ENCODE results near the gene SAA1. TPM values are rescaled to one million over a fixed set of nuclear protein-coding genes. Genes with fewer than 3 reads are reported as not detected.
A peak's percentile ranks its signal among the peaks of the same experiment; 100 is the strongest.

The SAA1 gene
- total and polyA plus RNA-seq, 7 experiments from 2014 or later = not detected

GRCh38 chr11:18313965-18314763 is 48.1 kb downstream of the SAA1 start:
- ChIA-PET CTCF (interaction anchor here (0.7 kb wide), 1 partner anchor 806 kb away, joined by 3 read pairs; no protein-coding TSS in a partner anchor), POLR2A (interaction anchor here (2.2 kb wide), 1 partner anchor 80 kb away, joined by 7 read pairs; the partner anchor contains the start of gene LDHA)
- intact Hi-C loops (cut with micrococcal nuclease) = no loop called here
- Mint-ChIP-seq H3K27ac (no peak overlapping the region), H3K27me3 (no peaks in the 10 kb centered on the region), H3K36me3 (peaks cover 4 to 43% (median 18%) of the 10 kb centered on the region in 5 donors), H3K4me3 (no peak overlapping the region), H3K9me3 (no peaks in the 10 kb centered on the region), H3K4me1 (peaks cover 11 to 27% (median 18%) of the 10 kb centered on the region in 7 donors)
- H3K9me3 ChIP-seq (ENCODE audit: control insufficient read depth in 2 of 3, low read length in 3 of 3) = no peaks in the 10 kb centered on the region
- no peak overlapping the region for H3K27ac ChIP-seq (ENCODE audit: low read depth, low read length)
- no peaks in the 10 kb centered on the region for H3K27me3 ChIP-seq (ENCODE audit: control insufficient read depth in 2 of 2, insufficient read depth in 2 of 2, low read length in 2 of 2)
- DNase-seq (no peak), ATAC-seq (no peak)
- H3K36me3 ChIP-seq (ENCODE audit: control insufficient read depth in 2 of 3, insufficient read depth in 3 of 3, low read length in 3 of 3) = peaks cover 4 to 24% (median 6%) of the 10 kb centered on the region in 3 experiments
- no peaks in the 10 kb centered on the region for H3K4me1 ChIP-seq (ENCODE audit: control insufficient read depth in 2 of 2, insufficient read depth in 2 of 2, low read length in 2 of 2)
- H3K4me3 ChIP-seq (ENCODE audit: low read length) = no peak overlapping the region

- Mint-ChIP-seq H3K27me3 (no peaks in the 10 kb centered on the region), H3K36me3 (peaks cover 4 to 43% (median 18%) of the 10 kb centered on the region in 5 donors), H3K9me3 (no peaks in the 10 kb centered on the region), H3K27ac (peak overlapping the region in 1 of 9 donors; percentile 12), H3K4me1 (peaks cover 19 to 35% (median 26%) of the 10 kb centered on the region in 7 donors), H3K4me3 (no peak overlapping the region)
- no peak overlapping the region for H3K4me3 ChIP-seq (ENCODE audit: low read length)
- peaks cover 0 to under 1% of the 10 kb centered on the region in 2 donors for H3K4me1 ChIP-seq (ENCODE audit: control insufficient read depth in 2 of 2, insufficient read depth in 2 of 2, low read length in 2 of 2)
- H3K27me3 ChIP-seq (ENCODE audit: control insufficient read depth in 2 of 2, insufficient read depth in 2 of 2, low read length in 2 of 2) = no peaks in the 10 kb centered on the region
- POLR2A ChIA-PET = interaction anchor here (2.2 kb wide), 1 partner anchor 80 kb away, joined by 7 read pairs; the partner anchor contains the start of gene LDHA
- CTCF ChIA-PET = interaction anchor here (0.5 kb wide), 1 partner anchor 62 kb away, joined by 4 read pairs; no protein-coding TSS in a partner anchor
- H3K27ac ChIP-seq (ENCODE audit: low read depth, low read length) = no peak overlapping the region
- intact Hi-C loops (cut with micrococcal nuclease) = no loop called here
- no peak for ATAC-seq
- DNase-seq = no peak
- no peaks in the 10 kb centered on the region for H3K9me3 ChIP-seq (ENCODE audit: control insufficient read depth in 2 of 3, low read length in 3 of 3)
- peaks cover 4 to 16% (median 5%) of the 10 kb centered on the region in 3 experiments for H3K36me3 ChIP-seq (ENCODE audit: control insufficient read depth in 2 of 3, insufficient read depth in 3 of 3, low read length in 3 of 3)
Observed at GRCh38 chr11:18314784-18315523, 48.9 kb downstream of the SAA1 start.

GRCh38 chr11:18315893-18316292 is 49.8 kb downstream of the SAA1 start:
- intact Hi-C loops (cut with micrococcal nuclease) = no loop called here
- Histone ChIP-seq H3K4me1 (ENCODE audit: control insufficient read depth in 2 of 2, insufficient read depth in 2 of 2, low read length in 2 of 2) (peaks cover 3 to 5% of the 10 kb centered on the region in 2 donors), H3K27me3 (ENCODE audit: control insufficient read depth in 2 of 2, insufficient read depth in 2 of 2, low read length in 2 of 2) (no peaks in the 10 kb centered on the region), H3K36me3 (ENCODE audit: control insufficient read depth in 2 of 3, insufficient read depth in 3 of 3, low read length in 3 of 3) (peaks cover 0 to 7% (median 0%) of the 10 kb centered on the region in 3 experiments), H3K27ac (ENCODE audit: low read depth, low read length) (no peak overlapping the region), H3K4me3 (ENCODE audit: low read length) (no peak overlapping the region), H3K9me3 (ENCODE audit: control insufficient read depth in 2 of 3, low read length in 3 of 3) (no peaks in the 10 kb centered on the region)
- no peaks in the 10 kb centered on the region for H3K27me3 Mint-ChIP-seq
- no peaks in the 10 kb centered on the region for H3K9me3 Mint-ChIP-seq
- H3K36me3 Mint-ChIP-seq = peaks cover under 1 to 34% (median 14%) of the 10 kb centered on the region in 5 donors
- ChIA-PET CTCF (no interaction called here), POLR2A (interaction anchor here (0.6 to 2.2 kb wide), 2 partner anchors 79 to 84 kb away, joined by 3 to 7 read pairs; partner anchors contain the start of gene LDHA)
- DNase-seq (no peak), ATAC-seq (no peak)
- H3K4me3 Mint-ChIP-seq = no peak overlapping the region
- H3K4me1 Mint-ChIP-seq = peaks cover 28 to 43% (median 35%) of the 10 kb centered on the region in 7 donors
- H3K27ac Mint-ChIP-seq = no peak overlapping the region

- Mint-ChIP-seq H3K4me1 (peaks cover 37 to 58% (median 45%) of the 10 kb centered on the region in 7 donors), H3K4me3 (no peak overlapping the region), H3K27me3 (peaks cover 0 to 2% (median 0%) of the 10 kb centered on the region in 5 donors), H3K9me3 (peaks cover 0 to 3% (median 0%) of the 10 kb centered on the region in 11 donors), H3K27ac (no peak overlapping the region), H3K36me3 (peaks cover 0 to 24% (median 7%) of the 10 kb centered on the region in 5 donors)
- H3K4me3 ChIP-seq (ENCODE audit: low read length) = no peak overlapping the region
- ATAC-seq (no peak), DNase-seq (no peak)
- no peak overlapping the region for H3K27ac ChIP-seq (ENCODE audit: low read depth, low read length)
- ChIA-PET CTCF (no interaction called here), POLR2A (no interaction called here)
- H3K4me1 ChIP-seq (ENCODE audit: control insufficient read depth in 2 of 2, insufficient read depth in 2 of 2, low read length in 2 of 2) = peaks cover 5 to 9% of the 10 kb centered on the region in 2 donors
- peaks cover 0 to 8% (median 0%) of the 10 kb centered on the region in 3 experiments for H3K36me3 ChIP-seq (ENCODE audit: control insufficient read depth in 2 of 3, insufficient read depth in 3 of 3, low read length in 3 of 3)
- no peaks in the 10 kb centered on the region for H3K27me3 ChIP-seq (ENCODE audit: control insufficient read depth in 2 of 2, insufficient read depth in 2 of 2, low read length in 2 of 2)
- intact Hi-C loops (cut with micrococcal nuclease) = no loop called here
- H3K9me3 ChIP-seq (ENCODE audit: control insufficient read depth in 2 of 3, low read length in 3 of 3) = no peaks in the 10 kb centered on the region
Observed at GRCh38 chr11:18317551-18317950, 51.5 kb downstream of the SAA1 start.

Other genes starting within 250 kb of the SAA1 start
- 1 to 10 TPM in 2 of 5 experiments, under 1 TPM in 3; 0.41 to 2.7 (median 0.92) TPM for gene TPH1, start 220.0 kb upstream of the SAA1 start, total RNA-seq
- gene TPH1, start 220.0 kb upstream of the SAA1 start, polyA plus RNA-seq = under 1 TPM in 1 of 2 donors, not detected in 1; 0.06 TPM
- gene SAAL1, start 160.2 kb upstream of the SAA1 start, total RNA-seq = 10 to 100 TPM; 16.0 to 25.3 (median 19.3) TPM
- 10 to 100 TPM; 14.6 to 15.2 TPM for gene SAAL1, start 160.2 kb upstream of the SAA1 start, polyA plus RNA-seq
- not detected for gene MRGPRX3, start 133.7 kb upstream of the SAA1 start, total RNA-seq
- gene MRGPRX3, start 133.7 kb upstream of the SAA1 start, polyA plus RNA-seq = not detected
- gene MRGPRX4, start 93.4 kb upstream of the SAA1 start, total RNA-seq = not detected
- not detected for gene MRGPRX4, start 93.4 kb upstream of the SAA1 start, polyA plus RNA-seq
- under 1 TPM in 1 of 5 experiments, not detected in 4; 0.31 TPM for gene SAA4, start 29.5 kb upstream of the SAA1 start, total RNA-seq
- not detected for gene SAA4, start 29.5 kb upstream of the SAA1 start, polyA plus RNA-seq
- gene SAA2, start 17.6 kb upstream of the SAA1 start, total RNA-seq = not detected
- not detected for gene SAA2, start 17.6 kb upstream of the SAA1 start, polyA plus RNA-seq
- 10 to 100 TPM; 13.0 to 22.3 (median 16.6) TPM for gene HPS5, start 55.9 kb downstream of the SAA1 start, total RNA-seq
- gene HPS5, start 55.9 kb downstream of the SAA1 start, polyA plus RNA-seq = 10 to 100 TPM; 13.2 to 15.6 TPM
- 10 to 100 TPM; 26.3 to 63.2 (median 59.0) TPM for gene GTF2H1, start 56.3 kb downstream of the SAA1 start, total RNA-seq
- 10 to 100 TPM; 39.3 to 43.2 TPM for gene GTF2H1, start 56.3 kb downstream of the SAA1 start, polyA plus RNA-seq
- 1,000 to 10,000 TPM in 1 of 5 experiments, 100 to 1,000 TPM in 2, 10 to 100 TPM in 2; 89.5 to 1,229 (median 211) TPM for gene LDHA, start 128.3 kb downstream of the SAA1 start, total RNA-seq
- 100 to 1,000 TPM; 321 to 353 TPM for gene LDHA, start 128.3 kb downstream of the SAA1 start, polyA plus RNA-seq
- gene LDHC, start 146.1 kb downstream of the SAA1 start, total RNA-seq = not detected
- gene LDHC, start 146.1 kb downstream of the SAA1 start, polyA plus RNA-seq = 1 to 10 TPM in 1 of 2 donors, not detected in 1; 3.6 TPM
- under 1 TPM in 1 of 5 experiments, not detected in 4; 0.86 TPM for gene LDHAL6A, start 189.6 kb downstream of the SAA1 start, total RNA-seq
- under 1 TPM; 0.25 to 0.37 TPM for gene LDHAL6A, start 189.6 kb downstream of the SAA1 start, polyA plus RNA-seq